Muscle of back (tissue), 11 donors: ENCODE data around the gene PRSS36. TPM values are rescaled to one million over a fixed set of nuclear protein-coding genes. Genes with fewer than 3 reads are reported as not detected.
"Not testable (repeated sequence)": the region's sequence is repeated elsewhere in the genome, so short reads cannot be mapped to it uniquely, and the experiment has no call there.

Experiments used
- DNase-seq, 3 donors: peaks; one replicate each; pipeline versions ENCODE4 v3.0.0 to v3.0.0-alpha.2; 2013
- polyA plus RNA-seq, 10 donors: library from polyadenylated mRNA; unstranded; fragments of 120-200 nt; gene quantifications; one replicate each; pipeline ENCODE4 v1.2.1, GENCODE V29; 2013; ENCODE audit not compliant: insufficient read length in 10 of 10

The PRSS36 gene
- polyA plus RNA-seq, 10 donors = 1.1 to 2.8 (median 1.8) TPM

DNA sequence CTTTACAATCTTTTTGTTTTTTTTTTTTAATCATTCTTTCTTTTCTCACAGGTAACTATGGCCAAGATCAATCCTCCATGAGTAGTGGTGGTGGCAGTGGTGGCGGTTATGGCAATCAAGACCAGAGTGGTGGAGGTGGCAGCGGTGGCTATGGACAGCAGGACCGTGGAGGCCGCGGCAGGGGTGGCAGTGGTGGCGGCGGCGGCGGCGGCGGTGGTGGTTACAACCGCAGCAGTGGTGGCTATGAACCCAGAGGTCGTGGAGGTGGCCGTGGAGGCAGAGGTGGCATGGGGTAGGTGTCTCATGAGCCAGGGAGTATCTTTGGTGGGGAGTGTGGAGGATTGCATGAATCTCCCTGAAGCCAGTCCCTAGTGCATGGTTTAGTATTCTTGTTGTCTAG is 35.0 kb upstream of the PRSS36 start:
- no peak for DNase-seq

DNA sequence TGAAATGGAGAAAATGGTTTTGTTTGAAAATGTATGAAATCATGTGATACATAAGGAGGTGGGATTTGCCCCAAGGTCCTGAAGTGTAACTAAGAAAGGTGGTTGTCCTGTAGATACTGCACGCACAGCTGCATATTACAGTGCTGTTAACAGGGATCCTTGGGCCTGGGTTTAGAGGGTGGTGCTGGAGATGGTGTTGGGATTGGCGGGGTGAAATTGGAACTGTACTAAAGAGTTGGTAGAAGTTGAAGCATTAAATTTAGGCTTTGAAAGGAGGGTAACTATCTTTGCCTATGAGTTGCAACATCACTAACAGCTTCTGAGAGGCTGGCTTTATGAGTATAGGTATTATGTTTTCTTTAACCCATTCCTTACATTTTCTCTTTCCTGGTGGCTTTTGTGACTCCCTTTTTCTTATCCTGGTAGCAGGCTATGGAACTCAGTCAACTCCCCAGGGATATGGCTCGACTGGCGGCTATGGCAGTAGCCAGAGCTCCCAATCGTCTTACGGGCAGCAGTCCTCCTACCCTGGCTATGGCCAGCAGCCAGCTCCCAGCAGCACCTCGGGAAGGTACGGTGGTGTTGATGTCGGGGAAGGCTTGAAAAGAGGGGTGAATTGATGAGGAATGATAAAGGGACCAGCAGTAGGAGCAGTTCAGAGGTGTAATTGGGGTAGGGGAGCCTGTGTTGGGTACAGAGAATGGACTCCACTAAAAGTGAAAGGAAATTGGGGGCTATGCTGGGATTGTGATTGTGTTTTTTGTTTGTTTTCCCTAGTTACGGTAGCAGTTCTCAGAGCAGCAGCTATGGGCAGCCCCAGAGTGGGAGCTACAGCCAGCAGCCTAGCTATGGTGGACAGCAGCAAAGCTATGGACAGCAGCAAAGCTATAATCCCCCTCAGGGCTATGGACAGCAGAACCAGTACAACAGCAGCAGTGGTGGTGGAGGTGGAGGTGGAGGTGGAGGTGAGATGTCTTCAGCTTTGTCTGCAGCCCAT is 33.9 kb upstream of the PRSS36 start:
- DNase-seq = no peak

DNA sequence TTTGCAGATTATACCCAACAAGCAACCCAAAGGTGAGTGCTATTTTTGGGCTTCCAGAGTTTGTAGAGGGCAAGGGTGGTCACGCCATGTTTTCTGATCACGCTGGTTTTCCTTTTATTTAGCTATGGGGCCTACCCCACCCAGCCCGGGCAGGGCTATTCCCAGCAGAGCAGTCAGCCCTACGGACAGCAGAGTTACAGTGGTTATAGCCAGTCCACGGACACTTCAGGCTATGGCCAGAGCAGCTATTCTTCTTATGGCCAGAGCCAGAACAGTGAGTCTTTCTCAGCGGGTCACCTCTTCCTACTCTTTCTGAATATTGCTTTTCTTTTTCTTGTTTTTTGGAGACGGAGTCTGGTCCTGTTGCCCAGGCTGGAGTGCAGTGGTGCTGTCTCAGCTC is 32.5 kb upstream of the PRSS36 start:
- DNase-seq = no peak

DNA sequence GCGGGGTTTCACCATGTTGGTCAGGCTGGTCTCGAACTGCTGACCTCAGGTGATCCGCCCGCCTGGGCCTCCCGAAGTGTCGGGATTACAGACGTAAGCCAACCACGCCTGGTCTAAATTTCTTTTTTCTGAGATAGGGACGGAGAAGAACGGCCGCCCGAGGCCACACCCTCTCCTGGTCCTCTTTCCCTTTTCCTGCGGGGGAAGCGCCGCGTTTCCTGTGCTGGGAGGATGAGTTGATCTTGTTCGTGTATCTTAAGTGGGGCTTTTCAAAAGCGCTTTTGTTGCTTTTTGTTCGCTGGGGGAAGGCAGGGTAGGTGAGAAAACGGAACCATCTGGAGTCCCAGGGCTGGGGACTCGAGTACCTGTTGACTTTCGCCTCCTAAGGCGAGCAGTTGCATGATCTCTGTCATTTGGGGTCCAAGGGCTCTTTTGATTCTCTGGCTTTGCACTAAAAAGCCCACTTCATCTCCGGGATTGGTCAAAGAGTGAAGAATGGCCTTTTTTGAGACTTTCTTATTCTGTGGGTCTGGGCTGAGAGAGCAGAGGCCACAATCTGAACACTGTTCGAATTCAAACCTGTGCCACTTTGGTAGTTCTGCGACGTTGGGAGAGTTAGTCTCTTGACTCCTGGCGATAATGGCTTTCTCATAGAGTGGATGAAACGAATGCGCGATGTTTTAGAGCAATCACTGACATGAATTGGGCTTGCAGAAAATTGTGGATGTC is 31.4 kb upstream of the PRSS36 start:
- peak in 1 of 3 donors; percentile 63 for DNase-seq

DNA sequence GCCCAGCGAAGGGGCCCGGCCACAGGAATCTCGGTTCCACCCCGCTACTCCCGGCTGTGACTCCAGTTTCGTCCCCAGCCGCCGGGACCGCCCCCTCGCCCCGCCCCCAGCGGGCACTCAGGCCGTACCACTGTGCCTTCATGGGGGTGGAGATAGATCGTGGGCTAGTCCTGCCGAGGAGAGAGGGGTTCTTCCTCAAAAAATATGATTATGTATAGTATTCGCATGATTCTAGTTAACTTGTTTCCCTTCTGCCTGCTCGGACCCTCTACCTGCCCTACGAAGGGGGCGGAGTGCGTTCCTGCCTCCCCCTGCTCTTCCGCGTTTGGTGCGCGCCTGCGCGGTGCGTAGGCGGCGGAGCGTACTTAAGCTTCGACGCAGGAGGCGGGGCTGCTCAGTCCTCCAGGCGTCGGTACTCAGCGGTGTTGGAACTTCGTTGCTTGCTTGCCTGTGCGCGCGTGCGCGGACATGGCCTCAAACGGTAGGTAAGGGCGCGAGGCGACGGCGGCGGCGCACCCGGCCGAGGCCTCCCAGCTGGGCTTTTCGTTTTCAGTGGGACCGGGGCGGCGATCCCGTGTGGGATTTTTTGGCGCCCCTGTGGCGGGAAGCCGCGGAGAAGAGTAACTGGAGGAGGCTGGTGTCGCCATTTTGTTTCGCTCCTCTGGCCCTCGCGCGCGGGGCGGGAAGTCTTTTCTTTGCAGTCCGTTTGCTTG is 30.0 kb upstream of the PRSS36 start, which contains the start of gene FUS:
TSS of gene FUS (plus strand) at position 393 of the 713 bp plus-strand sequence. CDS start at position 469, 76 bp downstream.
- peak; percentile 92 to 98 (median 98) for DNase-seq

DNA sequence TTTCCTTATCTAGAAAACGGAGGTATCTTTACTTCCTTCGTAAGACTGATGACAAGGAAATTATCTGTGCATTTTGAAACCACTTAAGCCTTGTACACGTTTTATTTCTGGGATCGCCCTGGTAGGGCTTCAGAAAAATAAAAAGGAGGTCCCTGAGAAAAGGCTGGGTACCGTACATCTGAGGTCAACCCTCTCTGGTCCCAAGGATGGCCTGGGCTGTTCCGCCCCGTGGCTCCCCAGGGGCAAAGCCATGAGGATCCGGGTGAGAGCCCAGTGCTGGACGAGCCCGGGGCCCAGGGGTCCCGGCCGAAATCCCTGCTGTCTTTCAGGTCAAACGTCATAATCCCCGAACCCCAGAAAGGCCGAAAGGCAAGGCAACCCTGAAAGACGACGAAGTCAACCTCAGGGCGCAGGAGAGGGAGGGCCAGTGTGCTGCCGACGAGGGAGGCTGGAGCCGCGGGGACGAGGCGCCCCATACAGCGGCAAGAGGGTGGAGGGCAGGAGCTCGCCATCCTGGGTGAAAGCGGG is 29.4 kb upstream of the PRSS36 start:
- DNase-seq = no peak

DNA sequence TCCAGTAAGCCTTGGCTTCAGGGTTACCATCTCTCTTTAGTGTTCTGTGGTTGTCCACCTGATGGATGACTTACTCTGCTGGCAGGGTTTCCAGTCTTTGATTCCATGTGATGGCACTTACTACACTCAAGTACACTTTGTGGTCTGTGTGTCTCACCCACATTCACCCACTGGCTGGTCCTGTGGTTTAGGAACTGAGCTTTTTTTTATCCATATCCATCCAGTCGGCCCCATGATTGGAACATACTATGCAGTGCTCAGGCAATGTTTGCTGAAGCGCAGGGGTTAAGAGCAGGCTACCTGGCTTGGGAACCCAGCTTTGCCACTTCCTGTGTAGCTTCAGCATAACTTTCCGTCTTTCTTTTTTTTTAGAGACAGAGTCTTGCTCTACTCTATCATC is 27.3 kb upstream of the PRSS36 start:
- DNase-seq = no peak

DNA sequence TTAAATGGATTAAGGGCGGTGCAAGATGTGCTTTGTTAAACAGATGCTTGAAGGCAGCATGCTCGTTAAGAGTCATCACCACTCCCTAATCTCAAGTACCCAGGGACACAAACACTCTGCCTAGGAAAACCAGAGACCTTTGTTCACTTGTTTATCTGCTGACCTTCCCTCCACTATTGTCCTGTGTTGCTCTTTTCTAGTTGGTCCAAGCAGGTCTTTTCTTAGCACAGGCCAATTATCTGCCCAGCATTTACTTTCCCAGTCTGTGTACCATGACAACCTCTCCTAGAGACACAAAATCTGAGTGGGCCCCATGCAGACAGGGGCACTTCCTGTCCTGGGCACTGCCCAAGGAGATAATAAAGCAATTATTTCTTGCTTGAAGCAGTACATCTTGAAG is 20.2 kb upstream of the PRSS36 start:
- DNase-seq = not testable (repeated sequence)

DNA sequence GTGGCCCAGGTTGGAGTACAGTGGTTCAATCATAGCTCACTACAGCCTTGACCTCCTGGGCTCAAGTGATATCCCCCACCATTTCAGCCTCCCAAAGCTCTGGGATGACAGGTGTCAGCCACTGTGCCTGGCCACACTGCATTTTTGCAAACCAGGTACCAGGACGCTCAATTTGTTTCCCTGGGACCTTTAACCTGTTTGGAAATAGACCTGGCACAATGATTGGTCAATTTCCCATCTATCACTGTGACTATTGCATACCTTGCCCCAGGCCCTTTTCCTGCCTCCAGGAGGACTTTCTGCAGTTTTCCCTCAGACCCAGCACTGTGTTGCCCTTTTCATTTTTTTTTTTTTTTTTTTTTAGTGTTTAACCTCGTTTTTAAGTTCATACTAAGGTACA is 19.0 kb upstream of the PRSS36 start:
- DNase-seq = no peak

DNA sequence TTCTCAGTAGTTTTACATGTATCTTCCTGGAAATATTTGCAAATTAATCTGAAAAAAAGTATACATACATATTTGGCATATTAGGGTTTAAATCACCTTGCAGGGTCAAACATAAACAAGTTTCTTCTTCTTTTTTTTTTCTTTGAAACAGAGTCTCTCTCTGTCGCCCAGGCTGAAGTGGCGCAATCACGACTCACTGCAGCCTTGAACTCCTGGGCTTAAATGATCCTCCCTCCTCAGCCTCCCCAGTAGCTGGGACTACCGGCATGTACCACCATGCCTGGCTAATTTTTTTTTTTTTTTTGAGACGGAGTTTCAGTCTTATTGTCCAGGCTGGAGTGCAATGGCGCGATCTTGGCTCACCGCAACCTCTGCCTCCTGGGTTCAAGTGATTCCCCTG is 17.4 kb upstream of the PRSS36 start:
- no peak for DNase-seq

DNA sequence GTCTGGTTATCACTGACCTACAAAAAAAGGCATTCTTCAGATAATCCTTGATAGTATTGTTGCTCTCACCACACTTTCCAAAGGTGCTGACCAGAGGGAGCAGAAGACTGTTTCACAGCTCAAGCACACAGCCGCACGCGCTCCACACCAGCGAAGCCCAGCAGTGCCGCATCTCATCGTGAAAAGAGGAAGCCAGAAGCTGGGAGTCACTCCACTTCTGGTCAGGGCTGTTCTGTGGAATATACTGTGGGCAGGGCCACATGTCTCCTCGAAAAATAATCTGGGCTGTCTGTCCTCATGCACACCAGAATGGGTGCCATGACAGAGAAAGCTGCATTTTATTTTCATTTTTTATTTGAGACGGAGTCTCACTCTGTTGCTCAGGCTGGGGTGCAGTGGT is 7.3 kb upstream of the PRSS36 start:
- no peak for DNase-seq

DNA sequence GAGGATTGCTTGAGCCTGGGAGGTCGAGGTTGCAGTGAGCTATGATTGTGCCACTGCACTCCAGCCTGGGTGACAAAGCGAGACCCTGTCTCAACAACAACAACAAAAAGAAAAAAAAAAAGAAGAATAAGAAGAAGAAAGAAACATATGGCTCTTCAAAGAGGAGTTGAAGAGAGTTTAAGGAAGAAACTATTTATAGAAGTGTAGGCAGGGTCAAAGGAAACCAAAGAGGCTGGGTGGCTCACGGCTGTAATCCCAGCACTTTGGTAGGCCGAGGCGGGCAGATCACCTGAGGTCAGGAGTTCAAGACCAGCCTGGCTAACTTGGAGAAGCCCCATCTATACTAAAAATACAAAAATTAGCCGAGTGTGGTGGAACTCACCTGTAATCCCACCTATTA is 1.1 kb upstream of the PRSS36 start:
- not testable (repeated sequence) for DNase-seq

DNA sequence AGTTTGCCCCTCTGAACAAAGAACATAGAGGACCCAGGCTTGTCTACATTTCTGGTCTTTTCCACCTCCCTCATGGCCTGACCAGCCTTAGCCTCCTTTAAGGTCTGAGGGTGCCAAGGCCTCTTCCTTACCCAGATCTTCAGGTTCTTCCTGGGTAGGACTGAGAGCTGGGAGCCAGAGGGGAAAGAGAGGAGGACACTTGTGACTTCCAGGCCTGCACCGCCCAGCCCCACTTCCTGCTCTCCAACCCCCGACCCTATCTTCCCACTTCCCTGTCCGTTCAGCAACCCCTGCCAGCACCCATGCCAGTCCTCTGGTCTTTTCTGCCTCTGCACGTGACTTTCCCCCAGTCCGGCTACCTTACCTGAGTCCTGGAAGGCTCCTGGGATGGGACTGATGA is 534 bp downstream of the PRSS36 start:
- DNase-seq = no peak

DNA sequence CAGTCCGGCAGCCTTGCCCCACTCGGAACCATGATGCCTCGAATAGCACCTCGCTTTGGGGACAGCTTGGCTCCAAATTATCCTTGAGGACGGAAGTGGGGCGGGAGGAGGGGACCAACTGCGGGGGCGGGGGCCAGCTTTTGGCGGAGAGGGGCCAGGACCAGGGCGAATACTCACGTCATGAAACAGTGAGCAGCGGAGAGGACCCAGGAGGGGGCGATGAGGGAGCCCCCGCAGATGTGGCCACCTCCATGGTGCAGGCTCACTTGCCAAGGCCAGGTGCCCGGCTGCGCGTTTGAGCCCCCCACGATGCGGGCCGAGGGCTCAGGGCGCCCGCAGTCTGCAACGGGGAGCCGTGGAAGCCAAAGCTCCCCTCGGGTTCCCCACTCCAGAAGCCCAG is 970 bp downstream of the PRSS36 start:
- DNase-seq = no peak

DNA sequence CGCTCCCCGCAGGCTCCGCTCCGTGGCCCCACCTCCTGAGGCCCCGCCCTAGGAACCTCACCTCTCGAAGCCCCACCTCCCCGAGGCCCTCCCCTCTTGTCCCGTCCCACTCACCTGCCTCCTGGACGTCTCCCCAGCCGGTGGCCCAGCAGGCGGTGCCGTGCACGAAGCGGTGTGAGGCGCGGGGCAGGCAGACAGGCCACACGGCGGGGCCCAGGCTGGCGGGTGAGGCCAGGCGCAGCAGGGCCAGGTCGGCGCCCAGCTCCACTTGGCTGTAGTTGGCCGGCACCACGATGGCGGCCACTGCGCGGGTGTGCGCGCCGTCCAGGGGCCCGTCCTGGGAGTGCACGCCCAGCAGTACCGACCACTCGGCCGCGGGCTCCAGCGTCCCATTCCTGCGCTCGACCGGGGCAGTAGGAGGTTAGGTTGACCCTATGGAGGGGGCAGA is 1.6 kb downstream of the PRSS36 start:
- DNase-seq = no peak

DNA sequence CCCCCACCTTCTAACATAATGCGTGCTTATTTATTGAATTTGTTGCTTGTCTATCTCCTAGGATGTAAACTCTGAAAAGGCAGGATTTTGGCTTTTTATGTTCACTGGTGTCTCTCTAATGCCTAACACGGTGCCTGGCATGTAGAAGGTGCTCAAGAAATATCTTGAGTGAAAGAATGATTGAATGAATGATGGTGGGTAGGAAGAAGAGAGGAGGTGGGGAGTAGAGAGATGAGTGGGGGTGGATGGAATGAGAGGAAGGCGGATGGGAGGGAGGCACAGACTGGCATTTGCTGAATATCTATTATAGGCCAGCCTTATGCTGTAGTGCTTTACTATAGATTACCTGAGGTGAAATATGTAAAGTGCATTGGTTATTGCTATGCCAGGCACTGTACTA is 2.3 kb downstream of the PRSS36 start:
- DNase-seq = no peak

DNA sequence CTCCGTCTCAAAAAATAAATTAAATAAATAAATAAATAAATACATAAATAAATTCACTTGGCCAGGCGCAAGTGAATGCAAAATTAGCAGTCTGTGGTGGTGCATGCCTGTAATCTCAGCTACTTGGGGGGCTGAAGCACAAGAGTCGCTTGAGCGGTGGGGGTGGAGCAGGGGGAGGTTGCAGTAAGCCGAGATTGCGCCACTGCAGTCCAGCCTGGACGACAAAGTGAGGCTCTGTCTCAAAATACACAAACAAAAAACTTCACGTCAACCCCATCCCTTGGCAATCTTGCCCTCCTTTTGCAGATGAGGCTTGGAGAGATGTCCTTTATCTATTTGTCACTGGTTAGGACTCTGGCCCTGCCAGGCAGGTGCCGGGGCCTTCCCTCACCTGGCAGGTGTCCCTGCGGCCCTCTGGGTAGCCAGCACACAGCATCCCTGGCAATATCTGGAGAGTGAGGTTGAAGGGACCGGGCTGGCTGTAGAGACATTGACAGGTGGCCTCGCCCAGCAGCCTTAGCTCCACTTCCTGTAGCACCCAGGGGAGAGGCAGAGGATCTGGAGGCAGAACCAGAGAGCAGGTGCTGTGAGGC is 4.4 kb downstream of the PRSS36 start:
- no peak for DNase-seq

DNA sequence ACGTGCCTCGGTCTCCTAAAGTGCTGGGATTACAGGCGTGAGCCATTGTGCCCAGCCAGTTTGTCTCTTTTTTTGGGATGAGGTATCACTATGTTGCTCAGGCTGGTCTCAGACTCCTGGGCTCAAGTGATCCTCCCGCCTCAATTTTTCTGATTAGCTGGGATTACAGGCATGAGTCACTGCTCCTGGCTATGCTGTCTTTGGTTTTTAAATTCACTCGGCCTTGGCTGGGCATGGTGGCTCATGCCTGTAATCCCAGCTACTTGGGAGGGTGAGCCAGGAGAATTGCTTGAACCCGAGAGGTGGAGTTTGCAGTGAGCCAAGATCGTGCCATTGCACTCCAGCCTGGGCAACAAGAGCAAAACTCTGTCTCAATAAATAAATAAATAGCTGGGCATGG is 5.4 kb downstream of the PRSS36 start:
- DNase-seq = not testable (repeated sequence)

DNA sequence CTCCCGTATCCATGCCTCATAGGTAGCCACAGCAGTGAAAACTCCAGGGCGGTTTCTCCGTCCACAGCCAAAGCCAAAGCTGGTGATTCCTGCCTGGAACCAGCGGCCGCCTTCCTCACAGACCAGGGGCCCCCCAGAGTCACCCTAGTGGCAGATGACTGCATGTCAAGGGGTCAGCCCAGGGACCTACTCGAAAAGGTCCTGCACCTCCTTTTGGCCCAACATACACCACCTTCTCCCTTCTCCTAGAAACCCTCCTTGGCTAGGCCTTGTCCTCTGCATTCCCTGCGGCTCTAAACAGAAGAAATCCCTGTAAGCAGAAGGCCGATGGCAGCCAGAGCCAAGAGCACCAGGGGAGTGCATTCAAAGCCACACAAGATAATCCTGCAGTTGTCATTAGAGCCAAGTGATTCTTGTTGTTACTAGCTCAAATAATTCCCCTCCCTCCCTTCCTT is 6.1 kb downstream of the PRSS36 start:
- no peak for DNase-seq

DNA sequence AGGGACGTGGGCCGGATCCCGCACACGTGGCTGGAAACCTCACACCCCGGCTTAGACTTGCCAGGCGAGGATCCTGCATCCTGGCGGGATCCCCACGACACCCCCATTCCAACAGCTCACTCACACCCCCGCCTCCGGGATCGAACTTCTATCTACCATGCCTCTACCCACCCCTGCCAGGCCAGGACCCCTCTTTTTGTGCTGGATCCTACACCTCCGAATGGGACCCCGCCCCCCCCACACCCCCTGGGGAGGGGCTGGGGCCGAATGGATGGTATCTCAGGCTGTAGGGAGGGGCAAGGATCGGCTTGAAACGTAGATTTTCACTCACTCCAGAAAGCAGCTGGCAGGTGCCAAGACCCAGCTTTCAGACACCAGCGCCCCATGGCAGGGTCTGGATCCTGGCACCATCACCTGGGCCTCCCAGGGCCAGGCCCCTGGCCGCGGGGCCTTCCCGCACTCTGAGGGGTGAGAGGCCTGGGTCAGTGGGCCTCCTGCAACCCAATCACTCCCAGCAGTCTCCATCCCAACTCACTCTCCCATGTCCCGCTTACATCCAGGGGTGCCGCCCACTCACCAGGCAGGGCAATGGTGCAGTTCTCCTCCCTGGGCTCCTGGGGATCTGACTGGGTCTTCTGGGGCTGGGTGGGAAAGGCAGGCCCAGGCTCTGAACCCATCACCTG is 6.7 kb downstream of the PRSS36 start:
- no peak for DNase-seq
